NCI-H146 (cell line): Measurements from ENCODE around the gene PLCG2.
"Not testable (repeated sequence)": the region's sequence is repeated elsewhere in the genome, so short reads cannot be mapped to it uniquely, and the experiment has no call there.

Experiments
- DNase-seq: peaks from one replicate; lab custom pipeline; 2025; lab: John Stamatoyannopoulos, UW

PLCG2 gene

DNA sequence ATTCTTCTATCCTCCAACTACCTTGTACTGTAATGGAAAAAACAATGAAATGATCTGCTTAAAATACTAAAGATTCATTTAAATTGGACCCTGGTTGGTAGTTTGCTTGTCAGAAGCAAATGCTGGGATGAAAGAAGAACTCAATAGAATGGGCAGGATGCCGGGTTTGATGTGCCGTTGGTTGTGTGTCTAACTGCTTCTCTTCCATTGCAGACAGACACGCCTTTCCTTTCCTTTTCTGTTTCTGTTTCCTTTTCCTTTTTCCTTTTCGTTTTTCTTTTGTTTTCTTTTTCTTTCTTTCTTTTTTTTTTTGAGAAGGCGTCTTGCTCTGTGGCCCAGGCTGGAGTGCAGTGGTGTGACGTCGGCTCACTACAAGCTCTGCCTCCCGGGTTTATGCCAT, 64.6 kb downstream of the PLCG2 start:
- DNase-seq: no peak

DNA sequence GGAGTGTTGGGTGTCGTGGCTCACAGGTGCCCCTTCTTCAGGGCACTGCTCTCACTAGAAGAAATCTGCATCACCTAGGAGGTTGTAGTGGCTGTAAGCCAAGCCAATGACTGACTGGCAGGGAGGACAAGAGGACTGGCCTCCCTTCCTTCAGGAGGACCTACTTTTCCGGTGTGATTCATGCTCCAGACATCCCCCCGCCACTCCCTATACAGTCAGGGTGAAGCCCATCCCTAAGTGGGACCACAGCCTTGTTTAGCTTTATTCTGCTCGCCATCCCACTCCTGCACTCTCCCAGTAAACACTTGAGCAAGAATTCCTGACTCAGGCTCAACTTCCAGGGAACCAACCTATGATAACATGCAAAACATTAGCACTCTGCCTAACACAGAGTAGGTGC, 67.0 kb downstream of the PLCG2 start:
- DNase-seq: no peak

DNA sequence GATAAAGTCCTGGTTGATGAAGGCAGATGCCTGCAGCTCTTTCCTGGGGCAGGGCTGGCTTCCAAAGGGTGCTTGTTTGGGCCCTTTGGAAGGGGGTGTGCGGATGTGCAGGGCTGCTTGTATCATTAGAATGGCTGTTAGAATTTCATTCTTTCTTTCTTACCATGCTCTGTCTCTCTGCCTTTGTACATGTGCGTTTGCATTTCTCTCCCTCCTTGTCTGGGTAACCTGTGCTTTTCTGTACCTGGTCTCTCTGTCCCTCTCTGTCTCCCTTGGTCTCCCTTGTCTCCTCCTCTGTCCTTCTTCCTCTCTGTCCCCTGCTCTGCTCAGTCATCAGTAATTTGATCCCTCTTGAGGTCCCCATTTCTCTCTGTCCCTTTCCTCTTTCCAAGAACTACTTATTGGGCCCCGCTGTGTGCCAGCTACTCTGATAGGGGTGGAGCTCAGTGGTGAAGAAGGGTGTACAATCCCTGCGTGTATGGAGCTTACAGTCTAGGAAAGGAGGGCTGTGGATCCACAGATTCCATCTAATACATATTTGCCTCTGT, 69.3 kb downstream of the PLCG2 start:
- no peak for DNase-seq

DNA sequence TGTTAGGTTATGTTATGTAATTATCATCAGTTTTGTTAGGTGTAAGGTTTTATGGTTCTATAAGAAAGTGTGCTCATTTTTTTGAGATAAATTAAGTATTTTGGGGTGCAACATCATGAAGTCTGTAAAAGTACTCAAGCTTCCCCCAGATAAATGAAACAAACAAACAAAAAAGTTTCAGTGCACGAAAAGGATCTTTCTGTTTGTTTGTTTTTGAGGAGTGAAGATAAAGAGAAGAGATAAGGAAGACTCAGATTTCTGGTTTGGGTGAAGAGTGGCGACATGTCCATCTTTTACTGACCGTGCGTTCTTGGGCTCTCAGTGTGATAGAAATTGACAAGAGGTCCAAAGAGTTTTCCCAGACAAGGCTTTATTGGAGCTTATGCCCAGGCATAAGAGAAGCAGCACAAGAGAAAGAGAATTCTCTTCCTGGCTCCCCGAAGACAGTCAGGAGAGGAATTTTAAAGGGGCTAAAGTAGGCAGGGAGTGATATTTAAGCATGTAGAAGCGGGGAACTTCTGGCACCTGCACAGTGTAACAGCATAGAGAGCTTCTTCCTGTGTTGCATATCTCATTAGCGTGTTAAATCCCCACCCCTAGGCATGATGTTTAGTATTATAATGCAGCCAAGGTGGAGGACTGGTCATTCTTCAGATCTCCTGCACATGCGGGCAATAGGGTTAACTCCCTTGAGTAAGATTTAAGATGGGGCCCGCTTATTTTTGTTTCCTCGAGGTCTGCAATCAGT, 71.3 kb downstream of the PLCG2 start:
- no peak for DNase-seq

DNA sequence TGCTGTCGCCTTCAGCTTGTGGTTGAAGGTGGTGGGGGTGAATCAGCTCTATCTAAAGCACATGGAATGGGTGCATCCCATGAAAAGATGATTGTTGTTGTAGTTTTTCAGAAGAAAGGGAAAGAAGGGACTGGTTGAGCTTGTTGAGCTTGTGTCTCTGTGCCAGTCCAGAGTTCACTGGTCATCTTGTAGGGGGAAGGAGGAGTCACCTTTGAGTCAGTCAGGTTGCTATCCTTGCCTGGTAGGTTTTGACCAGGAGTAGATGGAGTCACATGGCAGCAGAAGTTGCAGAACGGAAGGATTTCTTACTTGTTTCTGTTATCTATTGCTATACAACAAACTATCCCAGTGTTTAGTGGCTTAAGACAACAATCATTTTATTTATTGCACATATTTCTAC, 73.3 kb downstream of the PLCG2 start:
- no peak for DNase-seq

DNA sequence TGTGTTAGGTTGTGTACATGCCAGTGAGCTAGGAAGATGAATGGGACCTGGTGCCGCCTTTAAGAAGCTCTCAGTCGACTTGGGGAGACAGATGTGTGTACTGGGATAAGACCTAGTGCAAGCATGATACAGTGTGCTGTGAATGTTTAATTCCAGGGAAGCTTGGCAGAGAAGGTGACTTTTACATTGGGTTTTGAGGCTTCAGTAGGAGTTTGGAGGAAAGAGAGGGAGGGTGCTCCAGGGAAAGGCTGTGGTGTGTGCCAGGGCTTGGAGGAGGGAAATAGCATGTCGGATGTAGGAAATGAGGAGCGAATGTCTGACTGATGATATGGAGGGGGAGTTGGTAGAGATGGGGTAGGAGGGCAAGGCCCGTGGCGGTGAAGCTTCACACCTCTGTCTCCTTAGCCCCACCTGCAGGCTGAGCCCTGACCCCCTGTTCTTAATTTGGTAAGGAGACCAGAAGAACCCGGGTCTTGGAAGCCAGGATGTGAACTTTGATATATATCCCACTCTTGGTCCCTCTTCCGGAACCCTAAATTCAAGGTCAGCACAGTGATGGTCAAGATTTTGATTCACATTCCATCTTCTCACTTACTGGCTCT, 76.6 kb downstream of the PLCG2 start:
- no peak for DNase-seq

DNA sequence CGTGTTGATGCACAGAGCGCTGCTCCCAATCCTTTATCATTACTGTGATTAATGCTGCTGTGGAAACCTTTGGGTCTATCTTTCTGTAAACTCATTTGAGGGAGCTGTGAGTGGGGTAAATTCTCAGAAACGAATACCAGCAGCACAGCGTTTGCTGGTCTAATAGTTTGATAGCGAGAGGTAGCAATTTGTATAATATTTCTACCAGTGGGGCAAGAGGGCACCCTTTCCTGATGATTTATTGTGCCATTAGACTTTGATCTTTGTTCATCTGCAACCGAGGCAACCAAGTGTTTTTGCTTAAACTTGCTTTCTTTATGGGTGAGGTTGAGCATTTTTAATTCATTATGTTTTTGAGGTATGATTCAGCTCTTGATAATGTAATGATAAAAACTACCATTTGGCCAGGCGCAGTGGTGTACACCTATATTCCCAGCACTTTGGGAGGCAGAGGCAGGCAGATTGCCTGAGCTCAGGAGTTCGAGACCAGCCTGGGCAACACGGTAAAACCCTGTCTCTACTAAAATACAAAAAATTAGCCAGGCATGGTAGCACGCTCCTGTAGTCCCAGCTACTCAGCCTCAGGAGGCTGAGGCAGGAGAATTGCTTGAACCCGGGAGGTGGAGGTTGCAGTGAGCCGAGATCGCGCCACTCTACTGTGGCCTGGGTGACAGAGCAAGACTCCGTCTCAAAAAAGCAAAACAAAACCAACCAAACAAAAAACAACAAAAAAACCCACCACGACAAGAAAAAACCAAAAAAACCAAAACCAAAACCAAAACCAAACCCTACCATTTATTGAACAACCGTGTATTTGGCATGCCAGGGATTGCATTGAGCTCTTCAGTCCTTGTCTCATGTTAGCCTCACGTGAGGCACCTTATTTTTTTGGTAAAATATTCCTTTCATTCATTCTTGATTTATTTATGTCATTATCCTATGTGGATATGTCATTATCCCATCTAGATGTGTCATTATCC, 81.5 kb downstream of the PLCG2 start:
- DNase-seq: no peak

DNA sequence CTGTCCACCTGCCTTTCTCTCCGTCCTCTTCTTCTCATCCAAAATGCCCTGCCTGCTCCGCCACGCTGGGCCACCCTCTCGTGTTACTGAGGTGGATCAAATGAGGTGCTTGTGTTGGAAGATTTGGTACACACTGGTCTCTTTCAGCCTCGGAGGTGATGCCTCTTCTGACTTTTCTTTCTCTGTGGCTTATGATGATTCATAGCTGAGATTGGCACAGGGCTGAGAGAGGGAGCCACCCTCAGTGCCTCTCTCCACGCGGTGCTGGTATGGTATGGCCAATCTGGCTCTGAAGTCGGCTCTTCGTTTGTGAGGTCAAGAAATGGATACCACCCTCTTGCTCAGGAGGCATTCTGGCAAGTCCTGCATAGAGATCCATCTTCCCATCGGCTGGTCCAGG, 82.4 kb downstream of the PLCG2 start:
- no peak for DNase-seq

DNA sequence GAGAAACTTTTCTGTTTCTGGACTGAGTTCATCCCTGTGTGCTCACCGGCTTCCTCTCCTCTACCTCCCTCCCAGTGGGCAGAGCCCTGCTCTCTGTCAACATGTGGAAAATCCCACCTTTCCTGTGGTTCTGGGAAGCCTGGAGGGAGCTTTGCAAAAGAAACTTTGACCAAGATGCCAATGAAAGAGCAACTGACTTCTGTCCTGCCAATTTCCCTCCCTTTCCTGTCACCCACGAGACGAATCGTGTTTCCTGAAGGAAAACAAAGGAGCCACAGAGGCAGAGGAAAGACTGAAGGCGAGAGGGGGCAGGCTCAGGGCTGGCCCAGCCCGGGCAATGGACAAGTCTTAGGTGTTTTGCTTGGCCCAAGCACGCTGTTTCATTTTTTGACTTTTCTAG, 82.8 kb downstream of the PLCG2 start:
- no peak for DNase-seq

DNA sequence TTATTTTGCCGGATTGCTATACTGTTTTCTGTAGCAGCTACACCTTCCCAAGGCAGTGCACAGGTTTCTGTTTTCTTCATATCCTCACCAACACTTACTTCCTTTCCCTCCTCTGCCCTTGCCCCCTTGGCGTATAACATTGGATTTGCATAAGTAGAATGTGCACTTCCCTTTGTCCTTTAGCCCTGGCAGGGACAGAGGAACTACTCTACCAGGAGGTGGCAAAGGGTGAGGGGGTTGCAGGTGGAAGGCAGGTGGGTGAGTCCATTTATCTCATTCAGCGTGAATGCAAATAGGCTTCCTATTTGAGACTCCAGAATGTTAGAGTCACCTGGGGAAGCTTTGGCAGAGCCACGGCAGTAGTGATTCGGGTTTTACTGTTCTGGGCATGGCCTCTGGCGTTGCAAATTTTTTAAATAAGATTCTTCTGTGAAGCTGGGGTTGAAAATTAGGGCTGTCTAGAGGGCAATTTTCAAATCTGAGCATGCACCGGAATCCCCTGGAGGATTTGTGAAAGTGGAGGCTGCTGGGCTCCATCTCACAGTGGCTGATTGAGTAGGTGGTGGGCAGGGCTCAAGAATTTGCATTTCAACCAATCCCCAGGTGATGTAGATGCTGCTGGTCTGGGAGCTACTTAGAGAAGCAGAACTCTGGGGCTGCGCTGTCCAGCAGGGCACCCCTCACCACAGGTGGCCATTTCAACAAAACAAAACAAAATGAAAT, 84.7 kb downstream of the PLCG2 start:
- peak; percentile 62 for DNase-seq

DNA sequence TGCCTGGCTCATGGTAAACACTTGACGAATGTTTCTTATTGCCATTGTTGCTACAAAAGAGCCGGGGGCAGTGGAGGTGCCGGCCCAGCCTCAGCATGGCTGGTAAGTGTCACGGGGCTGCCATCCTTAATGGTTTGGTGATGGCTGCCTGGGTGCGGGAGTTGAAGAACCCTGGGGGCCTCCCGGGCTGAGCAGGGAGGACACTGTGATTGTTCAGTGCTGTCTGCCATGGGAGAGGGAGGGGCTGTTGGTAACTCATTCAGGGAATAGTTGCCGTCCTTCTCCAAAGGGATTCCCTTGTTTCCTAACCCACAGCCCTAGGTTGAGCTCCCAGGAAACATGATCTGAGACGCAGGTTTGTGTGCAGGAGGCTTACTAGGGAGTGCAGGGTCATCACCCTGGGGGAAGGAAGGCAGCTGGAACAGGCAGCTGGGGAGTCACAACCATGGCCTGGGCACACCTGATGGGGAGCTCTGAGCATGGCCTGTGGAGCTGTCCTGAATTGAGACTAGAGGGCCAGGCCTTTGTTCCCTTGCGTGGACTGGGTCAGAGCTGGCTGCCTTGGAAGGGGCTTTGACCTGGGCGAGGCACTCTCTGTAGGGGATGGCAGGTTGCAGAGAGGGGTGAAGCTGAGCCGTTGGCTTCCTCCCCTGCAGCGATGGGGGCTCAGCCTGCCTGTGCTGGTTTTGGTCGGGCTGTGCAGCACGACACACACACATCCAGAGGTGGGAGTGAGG, 85.7 kb downstream of the PLCG2 start:
- DNase-seq: peak; percentile 31

DNA sequence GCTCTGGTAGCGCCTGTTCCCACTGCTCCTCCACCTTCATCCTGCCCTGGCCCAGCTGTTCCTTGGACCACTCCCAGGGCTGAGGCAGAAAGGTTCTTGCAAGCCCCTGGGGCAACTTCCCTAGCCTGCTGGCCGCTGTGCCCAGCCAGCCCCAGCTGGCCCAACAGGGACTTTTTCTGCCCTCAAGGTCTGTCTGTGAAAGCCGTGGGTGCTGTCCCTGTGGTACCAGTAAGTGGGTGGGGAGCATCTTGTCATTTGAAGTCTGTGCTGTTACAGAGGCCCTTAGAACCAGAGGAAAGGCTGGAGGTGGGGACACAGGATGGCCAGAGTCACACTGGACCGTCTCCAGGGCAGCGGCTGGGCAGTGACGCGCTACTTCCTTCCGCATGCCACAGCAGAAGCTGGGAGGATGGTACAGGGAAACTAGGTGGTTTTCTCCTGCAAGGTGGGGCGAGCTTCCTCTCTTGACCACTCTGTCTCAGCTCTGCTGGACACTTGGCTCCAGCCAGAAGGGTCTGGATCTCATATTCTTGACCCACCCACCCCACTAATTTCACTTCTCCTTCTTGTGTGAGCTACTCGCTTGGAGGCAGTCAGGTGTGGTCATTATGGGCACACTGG, 87.8 kb downstream of the PLCG2 start:
- no peak for DNase-seq

DNA sequence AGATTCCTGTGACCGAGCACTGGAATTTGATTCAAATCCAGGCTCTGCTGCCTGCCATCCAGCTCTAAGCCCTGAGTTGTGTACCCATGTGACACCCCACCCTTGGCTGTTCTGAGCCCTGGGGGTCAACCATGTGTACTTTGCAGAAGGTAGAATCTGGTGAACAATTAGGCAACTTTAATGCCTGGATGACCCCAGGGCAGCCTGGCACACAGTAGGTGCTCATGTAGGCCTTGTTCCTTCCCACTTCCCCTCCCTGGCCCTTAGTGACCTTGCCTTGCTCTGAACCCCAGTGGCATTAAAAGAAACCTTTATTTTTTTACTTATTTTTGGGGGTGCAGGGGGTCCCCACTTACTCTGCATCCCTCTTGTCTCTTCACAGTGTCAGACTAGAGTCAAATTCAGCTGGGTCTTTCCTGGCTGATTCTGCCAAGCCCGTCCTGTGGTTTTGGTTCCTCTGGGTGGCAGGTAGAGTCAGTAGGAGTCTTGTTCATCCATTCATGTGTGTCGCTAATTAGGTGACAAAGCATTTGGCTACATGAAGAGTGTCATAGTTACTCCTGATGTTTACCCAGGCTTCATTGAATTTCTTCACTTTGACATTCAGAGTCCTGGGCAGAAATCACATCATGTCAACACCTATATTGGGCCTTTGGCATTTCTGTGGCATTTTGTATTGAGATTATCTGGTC, 89.1 kb downstream of the PLCG2 start:
- DNase-seq: no peak

DNA sequence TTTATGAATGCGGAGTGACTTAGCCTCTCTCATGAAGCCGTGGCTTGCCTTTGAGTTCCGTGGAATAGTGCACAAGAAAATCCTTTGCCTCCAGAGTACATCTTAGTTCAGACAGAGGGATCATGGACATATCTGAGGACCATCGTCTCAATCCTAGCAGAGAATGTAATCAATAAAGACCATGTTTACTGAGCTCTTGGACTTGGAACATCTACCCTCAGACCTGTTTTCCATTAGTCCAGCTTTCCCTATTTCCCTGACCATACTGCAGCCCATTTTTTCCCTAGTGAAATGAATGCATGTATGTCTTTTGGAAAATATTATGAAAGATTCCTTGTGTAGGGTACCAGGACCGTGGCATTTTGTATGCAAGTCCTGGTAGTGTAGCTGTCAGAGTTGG, 90.2 kb downstream of the PLCG2 start:
- no peak for DNase-seq

DNA sequence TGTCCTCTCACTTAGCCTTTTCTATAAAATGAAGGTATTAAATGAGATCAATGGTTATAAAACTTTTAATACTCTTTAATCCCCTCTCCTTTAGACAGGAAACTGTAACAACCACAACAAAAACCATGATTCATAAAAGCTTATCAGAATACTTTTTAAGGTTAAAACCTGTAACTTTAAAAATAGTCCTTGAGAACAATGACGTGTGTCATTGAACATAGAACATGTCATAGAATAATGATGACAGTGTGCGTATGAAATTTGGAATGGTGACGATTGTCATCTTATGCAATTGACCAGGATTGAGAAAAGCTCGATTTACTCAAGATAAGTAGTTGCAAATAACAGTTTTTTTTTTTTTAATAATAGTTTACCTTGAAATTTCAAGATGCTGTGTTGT, 94.1 kb downstream of the PLCG2 start:
- no peak for DNase-seq

DNA sequence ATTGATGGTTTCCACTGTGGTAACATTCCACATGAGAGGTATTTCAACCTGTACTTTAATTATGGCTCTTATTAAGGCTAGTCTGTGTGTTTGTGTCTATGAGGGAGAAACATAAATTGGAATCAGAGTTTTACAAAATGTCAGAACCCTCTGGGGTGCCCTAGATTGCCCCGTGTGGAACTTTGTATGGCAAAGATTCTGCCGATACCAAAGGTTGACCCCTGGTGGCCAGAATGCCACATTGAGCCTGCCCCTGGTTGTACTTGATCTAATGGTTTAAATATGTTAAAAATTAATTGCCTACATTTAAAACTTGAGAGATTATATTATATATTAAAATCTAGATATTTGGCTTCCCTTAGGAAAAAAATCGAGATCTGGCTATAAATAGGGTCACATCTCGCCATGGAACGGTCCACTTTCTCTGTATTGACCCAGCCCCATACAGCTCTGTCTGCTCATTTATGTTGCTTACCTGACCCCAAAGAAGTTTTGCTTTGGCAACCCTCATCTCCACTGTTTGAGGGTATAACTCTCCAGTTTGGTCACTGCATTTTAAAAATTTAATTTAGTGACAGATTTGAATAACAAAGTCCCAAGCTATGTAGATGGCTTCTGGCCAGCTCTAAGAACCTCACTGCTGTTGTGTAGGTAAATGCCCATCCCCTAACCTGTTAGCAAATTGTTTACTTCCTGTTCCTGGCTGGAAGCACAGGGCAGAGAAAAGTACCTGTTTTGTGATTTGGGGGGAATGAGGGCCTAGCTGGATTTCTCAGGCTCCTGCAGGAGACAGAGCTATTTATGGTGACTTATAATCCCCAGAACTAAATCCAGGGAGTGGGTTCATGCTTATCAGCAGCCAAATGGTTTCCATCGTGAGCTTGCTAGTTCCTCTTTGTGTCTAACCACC, 95.0 kb downstream of the PLCG2 start:
- peak; percentile 9 for DNase-seq

DNA sequence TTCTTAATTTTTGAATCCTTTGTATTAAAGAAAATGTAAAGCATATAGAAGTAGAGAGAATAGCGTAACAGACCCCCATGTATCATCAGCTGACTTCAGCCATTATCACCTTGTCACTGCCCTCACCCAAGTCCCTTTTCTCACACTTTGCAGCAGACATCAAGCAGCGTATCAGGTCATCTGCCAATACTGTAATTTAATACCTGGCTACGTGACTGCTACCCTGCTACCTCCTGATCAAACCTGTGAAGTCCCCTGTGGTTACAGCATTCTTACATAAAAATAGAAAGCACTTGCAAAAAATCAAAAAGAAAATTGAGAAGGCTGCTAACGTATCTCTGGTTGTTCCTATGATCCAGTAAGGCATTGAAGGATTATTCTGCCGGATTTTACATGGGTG, 96.4 kb downstream of the PLCG2 start:
- DNase-seq: peak; percentile 45

DNA sequence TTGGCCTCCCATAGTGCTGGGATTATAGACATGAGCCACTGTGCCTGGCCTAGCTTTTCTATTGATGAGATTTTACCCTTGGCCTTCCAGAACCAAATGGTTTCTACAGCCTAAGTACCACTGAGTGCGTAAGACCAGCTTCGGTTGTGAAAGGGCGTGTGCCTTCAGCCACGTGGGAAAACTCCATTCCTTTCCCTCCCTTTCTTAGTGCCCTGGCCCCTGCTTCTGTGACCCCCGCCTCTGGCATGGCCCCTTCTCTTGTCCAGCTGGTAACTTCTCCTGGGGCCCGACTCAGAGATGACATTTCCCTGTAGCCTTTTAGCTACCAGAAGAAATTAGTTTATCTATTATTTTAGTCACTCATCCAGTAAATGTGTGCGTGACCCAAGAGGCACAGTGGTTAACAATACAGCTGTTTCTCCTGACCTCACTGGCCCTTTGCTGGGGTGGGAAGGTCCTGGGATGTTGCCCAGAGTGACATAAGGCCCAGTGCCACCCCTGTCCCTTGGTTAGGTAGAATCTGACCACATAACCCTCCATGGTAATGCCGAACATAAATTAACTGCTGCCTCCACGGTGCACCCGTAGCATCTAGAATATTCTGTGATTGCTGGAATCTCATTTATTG, 97.3 kb downstream of the PLCG2 start:
- DNase-seq: no peak

DNA sequence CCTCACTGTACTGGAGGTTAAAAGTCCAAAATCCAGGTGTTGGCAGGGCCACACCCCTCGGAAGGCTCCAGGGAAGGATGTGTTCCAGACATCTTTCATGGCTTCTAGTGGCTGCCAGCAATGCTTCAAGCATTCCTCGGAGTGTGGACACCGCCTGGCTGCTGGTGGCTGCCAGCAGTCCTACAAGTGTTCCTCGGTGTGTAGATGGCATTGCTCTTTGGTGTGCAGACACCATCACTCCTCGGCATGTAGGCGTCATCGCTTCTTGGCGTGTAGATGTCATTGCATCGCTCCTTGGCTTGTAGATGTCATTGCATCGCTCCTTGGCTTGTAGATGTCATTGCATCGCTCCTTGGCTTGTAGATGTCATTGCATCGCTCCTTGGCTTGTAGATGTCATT, 98.4 kb downstream of the PLCG2 start:
- DNase-seq: not testable (repeated sequence)
